Measurements from ENCODE around the gene BAIAP2.

DNA sequence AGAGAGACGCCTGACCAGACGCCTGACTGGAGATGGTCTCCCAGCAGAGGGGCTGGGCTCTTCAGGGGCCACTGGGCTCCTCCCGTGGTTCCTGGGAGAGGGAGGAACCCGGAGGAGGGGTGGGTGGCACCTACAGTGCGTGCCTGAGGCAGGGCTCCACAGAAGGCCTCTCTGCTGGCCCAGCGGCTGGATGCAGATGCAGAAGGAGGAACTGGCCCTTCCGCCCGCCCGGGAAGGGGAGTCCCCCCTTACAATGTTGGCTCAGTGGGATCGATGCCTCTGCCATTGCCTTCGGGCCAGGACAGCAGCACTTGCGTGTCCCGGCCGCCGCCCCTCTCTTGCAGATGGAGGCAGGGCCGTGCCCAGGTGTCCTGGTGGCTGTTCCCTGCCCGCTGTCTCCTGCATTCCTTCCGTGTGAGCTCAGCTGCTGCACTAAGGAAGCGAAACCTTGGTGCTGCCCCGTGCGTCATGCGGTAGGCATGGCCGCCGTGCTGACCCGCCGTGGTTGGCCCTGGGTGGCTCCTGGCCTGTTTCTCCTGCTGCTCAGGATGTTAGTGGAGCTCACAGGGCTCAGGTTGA is 15.1 kb downstream of the BAIAP2 start:
- TF ChIP-seq POLR2A (IDR thresholded peaks at IDR 0.05) (peak in 3 of 4 donors; percentile 21 to 60 (median 33)), EP300 (IDR thresholded peaks at IDR 0.05) (peak in 2 of 4 donors; percentile 48 to 75)
- TF ChIP-seq, protein P1, sequence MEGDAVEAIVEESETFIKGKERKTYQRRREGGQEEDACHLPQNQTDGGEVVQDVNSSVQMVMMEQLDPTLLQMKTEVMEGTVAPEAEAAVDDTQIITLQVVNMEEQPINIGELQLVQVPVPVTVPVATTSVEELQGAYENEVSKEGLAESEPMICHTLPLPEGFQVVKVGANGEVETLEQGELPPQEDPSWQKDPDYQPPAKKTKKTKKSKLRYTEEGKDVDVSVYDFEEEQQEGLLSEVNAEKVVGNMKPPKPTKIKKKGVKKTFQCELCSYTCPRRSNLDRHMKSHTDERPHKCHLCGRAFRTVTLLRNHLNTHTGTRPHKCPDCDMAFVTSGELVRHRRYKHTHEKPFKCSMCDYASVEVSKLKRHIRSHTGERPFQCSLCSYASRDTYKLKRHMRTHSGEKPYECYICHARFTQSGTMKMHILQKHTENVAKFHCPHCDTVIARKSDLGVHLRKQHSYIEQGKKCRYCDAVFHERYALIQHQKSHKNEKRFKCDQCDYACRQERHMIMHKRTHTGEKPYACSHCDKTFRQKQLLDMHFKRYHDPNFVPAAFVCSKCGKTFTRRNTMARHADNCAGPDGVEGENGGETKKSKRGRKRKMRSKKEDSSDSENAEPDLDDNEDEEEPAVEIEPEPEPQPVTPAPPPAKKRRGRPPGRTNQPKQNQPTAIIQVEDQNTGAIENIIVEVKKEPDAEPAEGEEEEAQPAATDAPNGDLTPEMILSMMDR (IDR thresholded peaks at IDR 0.05) = peak in 1 of 6 experiments; percentile 42
